ENCODE data around the gene EDIL3. TPM values are rescaled to one million over a fixed set of nuclear protein-coding genes. Genes with fewer than 3 reads are reported as not detected.
A peak's percentile ranks its signal among the peaks of the same experiment; 100 is the strongest.
"Not testable (repeated sequence)": the region's sequence is repeated elsewhere in the genome, so short reads cannot be mapped to it uniquely, and the experiment has no call there.

The EDIL3 gene
- total RNA-seq, 6 donors from 2014 or later, result 14.7 to 40.1 (median 17.7) TPM

DNA sequence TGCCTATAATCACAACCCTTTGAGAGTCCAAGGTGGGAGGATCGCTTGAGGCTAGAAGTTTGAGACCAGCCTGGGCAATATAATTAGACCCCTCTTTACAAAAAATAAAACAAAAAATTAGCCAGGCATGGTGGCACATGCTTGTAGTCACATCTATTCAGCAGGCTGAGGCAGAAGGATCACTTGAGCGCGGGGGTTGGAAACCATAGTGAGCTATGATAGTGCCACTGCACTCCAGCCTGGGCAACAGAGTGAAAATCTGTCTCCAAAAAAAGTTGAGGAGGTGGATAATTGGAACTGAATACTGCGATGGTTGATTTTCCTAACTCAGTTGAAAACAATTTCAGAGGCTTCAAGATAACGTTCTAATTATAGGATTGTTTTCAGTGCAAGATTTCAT, 52.6 kb downstream of the EDIL3 start:
- Histone ChIP-seq H3K27me3 (no peaks in the 10 kb centered on the region), H3K9me3 (no peaks in the 10 kb centered on the region), H3K36me3 (no peaks in the 10 kb centered on the region), H3K4me3 (no peak overlapping the region), H3K27ac (no peak overlapping the region), H3K4me1 (no peaks in the 10 kb centered on the region)
- WGBS, 2 donors, result 90% methylated on average over 5 of the region's 5 CpGs
- DNase-seq (no peak), ATAC-seq (ENCODE audit: low FRiP score in 2 of 2) (no peak)
- TF ChIP-seq POLR2AphosphoS5 (IDR thresholded peaks at IDR 0.05) (no peak), EP300 (IDR thresholded peaks at IDR 0.05) (no peak), POLR2A (IDR thresholded peaks at IDR 0.05) (no peak)
- TF ChIP-seq, protein P1, sequence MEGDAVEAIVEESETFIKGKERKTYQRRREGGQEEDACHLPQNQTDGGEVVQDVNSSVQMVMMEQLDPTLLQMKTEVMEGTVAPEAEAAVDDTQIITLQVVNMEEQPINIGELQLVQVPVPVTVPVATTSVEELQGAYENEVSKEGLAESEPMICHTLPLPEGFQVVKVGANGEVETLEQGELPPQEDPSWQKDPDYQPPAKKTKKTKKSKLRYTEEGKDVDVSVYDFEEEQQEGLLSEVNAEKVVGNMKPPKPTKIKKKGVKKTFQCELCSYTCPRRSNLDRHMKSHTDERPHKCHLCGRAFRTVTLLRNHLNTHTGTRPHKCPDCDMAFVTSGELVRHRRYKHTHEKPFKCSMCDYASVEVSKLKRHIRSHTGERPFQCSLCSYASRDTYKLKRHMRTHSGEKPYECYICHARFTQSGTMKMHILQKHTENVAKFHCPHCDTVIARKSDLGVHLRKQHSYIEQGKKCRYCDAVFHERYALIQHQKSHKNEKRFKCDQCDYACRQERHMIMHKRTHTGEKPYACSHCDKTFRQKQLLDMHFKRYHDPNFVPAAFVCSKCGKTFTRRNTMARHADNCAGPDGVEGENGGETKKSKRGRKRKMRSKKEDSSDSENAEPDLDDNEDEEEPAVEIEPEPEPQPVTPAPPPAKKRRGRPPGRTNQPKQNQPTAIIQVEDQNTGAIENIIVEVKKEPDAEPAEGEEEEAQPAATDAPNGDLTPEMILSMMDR (IDR thresholded peaks at IDR 0.05), result no peak

DNA sequence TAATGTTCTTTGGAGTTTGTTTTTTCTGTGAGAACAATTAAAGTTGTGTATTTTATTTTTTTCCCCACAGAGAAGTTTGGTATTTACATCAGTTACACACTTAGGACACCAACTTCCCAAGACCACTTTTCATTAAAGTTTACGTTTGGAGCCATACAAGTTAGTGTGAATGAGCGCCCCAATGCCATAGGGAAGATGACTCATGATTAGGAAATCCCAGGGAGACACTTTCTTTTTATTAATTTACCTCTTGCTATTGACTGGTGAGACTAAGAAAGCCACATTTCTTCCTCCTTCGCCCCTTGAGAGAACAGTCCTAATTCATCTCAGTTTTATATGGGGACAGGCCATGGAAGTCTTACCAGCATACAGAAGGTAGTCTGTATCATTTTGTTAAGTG, 57.1 kb downstream of the EDIL3 start:
- WGBS, 2 donors, result 68 to 86% methylated on average over 3 of the region's 3 CpGs
- no peak for ATAC-seq (ENCODE audit: low FRiP score in 2 of 2)

DNA sequence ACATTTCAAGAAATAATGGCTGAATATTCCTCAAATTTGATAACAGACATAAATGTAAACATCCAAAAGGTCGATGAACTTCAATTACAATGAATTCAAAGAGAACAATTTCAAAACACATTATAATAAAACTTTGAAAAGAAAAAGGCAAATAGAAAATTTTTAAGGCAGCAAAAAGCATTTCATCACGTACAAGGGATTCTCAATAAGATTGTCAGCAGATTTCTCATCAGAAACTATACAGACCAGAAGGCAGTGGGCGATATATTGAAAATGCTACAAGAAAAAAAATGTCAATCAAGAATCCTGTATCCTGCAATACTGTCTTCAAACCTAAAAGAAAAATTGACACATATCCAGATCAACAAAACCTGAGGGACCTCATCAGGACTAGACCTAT, 62.0 kb downstream of the EDIL3 start:
- Histone ChIP-seq H3K4me3 (no peak overlapping the region), H3K9me3 (peaks cover 0 to 5% (median 2%) of the 10 kb centered on the region in 4 donors), H3K4me1 (no peaks in the 10 kb centered on the region), H3K27ac (no peak overlapping the region), H3K27me3 (no peaks in the 10 kb centered on the region), H3K36me3 (no peaks in the 10 kb centered on the region)
- no peak for DNase-seq
- no peak for ATAC-seq (ENCODE audit: low FRiP score in 2 of 2)
- 70 to 88% methylated on average over 3 of the region's 3 CpGs for WGBS, 2 donors
- TF ChIP-seq POLR2AphosphoS5 (IDR thresholded peaks at IDR 0.05), result no peak
- TF ChIP-seq POLR2A (IDR thresholded peaks at IDR 0.05), result no peak
- no peak for TF ChIP-seq EP300 (IDR thresholded peaks at IDR 0.05)
- TF ChIP-seq, protein P1 (IDR thresholded peaks at IDR 0.05), result no peak

More for the DNA sequence above, 57.1 kb downstream of the EDIL3 start:
- Histone ChIP-seq H3K27ac (no peak overlapping the region), H3K27me3 (no peaks in the 10 kb centered on the region), H3K36me3 (no peaks in the 10 kb centered on the region), H3K9me3 (peaks cover 0 to 3% (median 0%) of the 10 kb centered on the region in 4 donors), H3K4me1 (no peaks in the 10 kb centered on the region), H3K4me3 (no peak overlapping the region)
- no peak for DNase-seq
- TF ChIP-seq, protein P1 (IDR thresholded peaks at IDR 0.05), result no peak

DNA sequence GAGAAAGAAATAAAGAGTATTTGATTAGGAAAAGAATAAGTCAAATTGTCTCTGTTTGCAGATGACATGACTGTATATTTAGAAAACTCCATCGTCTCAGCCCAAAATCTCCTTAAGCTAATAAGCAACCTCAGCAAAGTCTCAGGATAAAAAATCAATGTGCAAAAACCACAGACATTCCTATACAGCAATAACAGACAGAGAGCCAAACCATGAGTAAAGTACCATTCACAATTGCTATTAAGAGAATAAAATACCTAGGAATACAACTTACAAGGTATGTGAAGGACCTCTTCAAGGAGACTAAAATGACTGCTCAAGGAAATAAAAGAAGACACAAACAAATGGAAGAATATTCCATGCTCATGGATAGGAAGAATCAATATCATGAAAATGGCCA, 66.9 kb downstream of the EDIL3 start:
- 56 to 88% methylated on average over 1 of the region's 1 CpG for WGBS, 2 donors
- H3K27me3 ChIP-seq; H3K4me3 ChIP-seq; DNase-seq; H3K4me1 ChIP-seq; H3K9me3 ChIP-seq; H3K27ac ChIP-seq; H3K36me3 ChIP-seq; ATAC-seq (ENCODE audit: low FRiP score in 2 of 2): not testable (repeated sequence)

DNA sequence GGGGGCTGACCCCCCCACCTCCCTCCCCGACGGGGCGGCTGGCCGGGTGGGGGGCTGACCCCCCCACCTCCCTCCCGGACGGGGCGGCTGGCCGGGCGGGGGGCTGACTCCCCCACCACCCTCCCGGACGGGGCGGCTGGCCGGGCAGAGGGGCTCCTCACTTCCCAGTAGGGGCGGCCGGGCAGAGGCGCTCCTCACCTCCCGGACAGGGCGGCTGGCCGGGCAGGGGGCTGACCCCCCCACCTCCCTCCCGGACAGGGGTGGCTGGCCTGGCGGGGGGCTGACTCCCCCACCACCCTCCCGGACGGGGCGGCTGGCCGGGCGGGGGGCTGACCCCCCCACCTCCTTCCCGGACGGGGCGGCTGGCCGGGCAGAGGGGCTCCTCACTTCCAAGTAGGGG, 72.4 kb downstream of the EDIL3 start:
- H3K36me3 ChIP-seq; ATAC-seq (ENCODE audit: low FRiP score in 2 of 2); H3K4me1 ChIP-seq; H3K9me3 ChIP-seq; H3K4me3 ChIP-seq; H3K27ac ChIP-seq; H3K27me3 ChIP-seq: not testable (repeated sequence)
- peak in 1 of 2 donors; percentile 37 for DNase-seq
- WGBS, 2 donors, result 89 to 93% methylated on average over 2 to 4 of the region's 30 CpGs

DNA sequence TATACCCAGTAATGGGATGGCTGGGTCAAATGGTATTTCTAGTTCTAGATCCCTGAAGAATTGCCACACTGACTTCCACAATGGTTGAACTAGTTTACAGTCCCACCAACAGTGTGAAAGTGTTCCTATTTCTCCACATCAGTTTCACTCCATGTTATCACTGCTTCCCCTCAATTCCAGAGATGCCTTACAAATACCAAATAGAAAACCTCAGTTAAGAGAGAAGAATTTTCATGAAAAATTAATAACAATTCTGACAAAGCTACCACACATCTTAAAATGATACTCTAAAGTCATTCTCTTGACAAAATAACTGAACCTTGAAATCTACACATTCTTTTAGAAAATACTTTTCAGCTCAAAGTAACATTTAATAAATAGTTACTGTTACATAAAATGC, 74.8 kb downstream of the EDIL3 start:
- not testable (repeated sequence) for H3K4me1 ChIP-seq; DNase-seq; ATAC-seq (ENCODE audit: low FRiP score in 2 of 2); H3K27me3 ChIP-seq; H3K9me3 ChIP-seq; H3K4me3 ChIP-seq; H3K36me3 ChIP-seq; H3K27ac ChIP-seq

DNA sequence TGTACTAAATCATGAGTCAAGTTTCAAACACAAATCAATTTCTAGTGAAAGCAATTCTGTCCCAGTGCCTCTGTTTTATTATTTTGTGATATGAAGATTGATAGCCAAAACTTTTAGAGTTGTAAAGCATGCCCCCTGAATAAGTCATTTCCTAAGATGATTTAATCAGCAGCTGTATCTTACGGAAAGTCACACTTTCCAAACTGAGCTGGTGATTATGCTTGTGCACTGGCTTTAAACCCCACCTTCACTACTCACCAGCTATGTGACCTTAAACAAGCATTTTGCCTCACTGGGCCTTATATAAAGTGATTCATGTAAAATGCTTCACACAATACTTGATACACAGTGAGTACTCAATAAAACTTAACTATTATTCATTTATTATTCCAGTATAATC, 78.1 kb downstream of the EDIL3 start:
- DNase-seq (no peak), ATAC-seq (ENCODE audit: low FRiP score in 2 of 2) (no peak)
- no peaks in the 10 kb centered on the region for H3K36me3 ChIP-seq
- H3K4me3 ChIP-seq, result no peak overlapping the region
- H3K27ac ChIP-seq, result no peak overlapping the region
- no peaks in the 10 kb centered on the region for H3K27me3 ChIP-seq
- TF ChIP-seq POLR2AphosphoS5 (IDR thresholded peaks at IDR 0.05) (no peak), POLR2A (IDR thresholded peaks at IDR 0.05) (no peak), EP300 (IDR thresholded peaks at IDR 0.05) (no peak)
- TF ChIP-seq, protein P1 (IDR thresholded peaks at IDR 0.05), result no peak
- H3K9me3 ChIP-seq, result no peaks in the 10 kb centered on the region
- H3K4me1 ChIP-seq, result peaks cover 0 to 9% (median 3%) of the 10 kb centered on the region in 4 donors
- 79 to 84% methylated on average over 1 of the region's 1 CpG for WGBS, 2 donors

Data from upper lobe of left lung (tissue), 6 donors.